HUES64 (cell line): ENCODE results near the gene EIF4H. TPM values are rescaled to one million over a fixed set of nuclear protein-coding genes. Genes with fewer than 3 reads are reported as not detected.

Experiments used
- H3K27ac ChIP-seq: 2 replicates; pipeline ENCODE4 v1.7.0; 2013; ENCODE audit warnings: low read depth, low read length, inconsistent platforms
- H3K27me3 ChIP-seq: 2 replicates; pipeline ENCODE4 v1.6.1; 2013; ENCODE audit warnings: mild to moderate bottlenecking, low read length; ENCODE audit not compliant: insufficient read depth
- H3K36me3 ChIP-seq: 2 replicates; pipeline ENCODE4 v1.6.1; 2013; ENCODE audit warnings: mild to moderate bottlenecking, low read length; ENCODE audit not compliant: insufficient read depth
- H3K4me1 ChIP-seq: 2 replicates; pipeline ENCODE4 v1.6.1; 2013; ENCODE audit warnings: mild to moderate bottlenecking, low read length, moderate library complexity; ENCODE audit not compliant: insufficient read depth
- H3K4me3 ChIP-seq: 2 replicates; pipeline ENCODE4 v1.5.1; 2013; ENCODE audit warnings: mild to moderate bottlenecking, low read length, moderate library complexity
- H3K9ac ChIP-seq: 2 replicates; pipeline ENCODE4 v1.6.1; 2013; ENCODE audit warnings: mild to moderate bottlenecking, low read depth, low read length
- H3K9me3 ChIP-seq: 2 replicates; pipeline ENCODE4 v1.6.1; 2013; ENCODE audit warnings: low read depth, low read length; ENCODE audit not compliant: insufficient read depth
- WGBS: fragments of 150-250, 120-280 bp; methylation state at CpG from one replicate; pipeline ENCODE4 v1.1.7; 2013; ENCODE audit warnings: missing lambda C conversion rate; 5-methylcytosine and 5-hydroxymethylcytosine counted together
- polyA plus RNA-seq, 2 experiments: library from polyadenylated mRNA; stranded (reverse); fragments of 50-300 nt; gene quantifications; one replicate each; pipeline ENCODE4 v1.2.3, GENCODE V29; 2013

EIF4H gene
- 255 TPM for polyA plus RNA-seq (2013, experiment 1 of 2)
- polyA plus RNA-seq (2013, experiment 2 of 2), result 271 TPM

GRCh38 chr7:74173866-74174605 lies at the start of gene EIF4H:
Gene EIF4H, plus strand, starts transcription at chr7:74174356. Its CDS starts 28 bp downstream, at chr7:74174384.
- peak within 1 kb of the TSS; percentile 98 for H3K9ac ChIP-seq
- H3K4me1 ChIP-seq, result peaks cover 21% of the 10 kb centered on the region; the same call in 1 of the 2 replicates
- H3K4me3 ChIP-seq, result peak within 1 kb of the TSS; percentile 80
- no peaks in the 10 kb centered on the region for H3K27me3 ChIP-seq
- under 1% methylated on average over 95 of the region's 95 CpGs for WGBS
- no peaks in the 10 kb centered on the region for H3K9me3 ChIP-seq
- peaks cover 22% of the 10 kb centered on the region for H3K36me3 ChIP-seq
- H3K27ac ChIP-seq, result peak within 1 kb of the TSS; percentile 90

GRCh38 chr7:74126220-74126880 lies 47.8 kb upstream of the EIF4H start:
- no peak overlapping the region for H3K4me3 ChIP-seq
- peaks cover 9% of the 10 kb centered on the region for H3K36me3 ChIP-seq
- H3K9me3 ChIP-seq, result no peaks in the 10 kb centered on the region
- 81% methylated on average over 12 of the region's 12 CpGs for WGBS
- no peak overlapping the region for H3K9ac ChIP-seq
- H3K27me3 ChIP-seq, result no peaks in the 10 kb centered on the region
- no peaks in the 10 kb centered on the region for H3K4me1 ChIP-seq
- H3K27ac ChIP-seq, result no peak overlapping the region

- 83% methylated on average over 1 of the region's 2 CpGs for WGBS
- Histone ChIP-seq H3K27ac (no peak overlapping the region), H3K36me3 (no peaks in the 10 kb centered on the region), H3K4me3 (no peak overlapping the region), H3K9me3 (no peaks in the 10 kb centered on the region), H3K9ac (no peak overlapping the region), H3K4me1 (peaks cover 4% of the 10 kb centered on the region; the same call in 1 of the 2 replicates), H3K27me3 (no peaks in the 10 kb centered on the region)
Measured at GRCh38 chr7:74129887-74130286, 44.3 kb upstream of the EIF4H start.

GRCh38 chr7:74130518-74130917 lies 43.6 kb upstream of the EIF4H start:
- no peaks in the 10 kb centered on the region for H3K36me3 ChIP-seq
- 91% methylated on average over 4 of the region's 4 CpGs for WGBS
- H3K4me3 ChIP-seq, result no peak overlapping the region
- peaks cover 4% of the 10 kb centered on the region; the same call in 1 of the 2 replicates for H3K4me1 ChIP-seq
- no peaks in the 10 kb centered on the region for H3K27me3 ChIP-seq
- no peak overlapping the region for H3K27ac ChIP-seq
- H3K9ac ChIP-seq, result no peak overlapping the region
- H3K9me3 ChIP-seq, result no peaks in the 10 kb centered on the region

- H3K4me1 ChIP-seq, result peaks cover 4% of the 10 kb centered on the region; the same call in 1 of the 2 replicates
- H3K9me3 ChIP-seq, result no peaks in the 10 kb centered on the region
- no peak overlapping the region for H3K27ac ChIP-seq
- no peaks in the 10 kb centered on the region for H3K27me3 ChIP-seq
- WGBS, result 88% methylated on average over 8 of the region's 8 CpGs
- H3K9ac ChIP-seq, result no peak overlapping the region
- H3K4me3 ChIP-seq, result no peak overlapping the region
- no peaks in the 10 kb centered on the region for H3K36me3 ChIP-seq
Measured at GRCh38 chr7:74134117-74134620, 40.0 kb upstream of the EIF4H start.

- H3K4me3 ChIP-seq, result no peak overlapping the region
- no peak overlapping the region for H3K9ac ChIP-seq
- H3K27me3 ChIP-seq, result no peaks in the 10 kb centered on the region
- peaks cover under 1% of the 10 kb centered on the region; the same call in 1 of the 2 replicates for H3K4me1 ChIP-seq
- 74% methylated on average over 12 of the region's 12 CpGs for WGBS
- H3K36me3 ChIP-seq, result no peaks in the 10 kb centered on the region
- no peak overlapping the region; the same call in 1 of the 2 replicates for H3K27ac ChIP-seq
- H3K9me3 ChIP-seq, result peaks cover 3% of the 10 kb centered on the region; the same call in 1 of the 2 replicates
Measured at GRCh38 chr7:74138334-74138867, 35.8 kb upstream of the EIF4H start.

GRCh38 chr7:74138945-74139843 lies 35.0 kb upstream of the EIF4H start:
- H3K27ac ChIP-seq, result no peak overlapping the region
- WGBS, result 54% methylated on average over 16 of the region's 16 CpGs
- no peak overlapping the region for H3K4me3 ChIP-seq
- H3K36me3 ChIP-seq, result no peaks in the 10 kb centered on the region
- H3K9me3 ChIP-seq, result peaks cover 3% of the 10 kb centered on the region; the same call in 1 of the 2 replicates
- H3K27me3 ChIP-seq, result no peaks in the 10 kb centered on the region
- H3K4me1 ChIP-seq, result no peaks in the 10 kb centered on the region
- H3K9ac ChIP-seq, result no peak overlapping the region

- Histone ChIP-seq H3K9ac (no peak overlapping the region), H3K4me3 (no peak overlapping the region), H3K9me3 (peaks cover 13% of the 10 kb centered on the region; the same call in 1 of the 2 replicates), H3K36me3 (no peaks in the 10 kb centered on the region), H3K4me1 (no peaks in the 10 kb centered on the region), H3K27me3 (no peaks in the 10 kb centered on the region), H3K27ac (no peak overlapping the region)
- WGBS, result 38% methylated on average over 1 of the region's 1 CpG
Measured at GRCh38 chr7:74141705-74142104, 32.5 kb upstream of the EIF4H start.

GRCh38 chr7:74143383-74143782 lies 30.8 kb upstream of the EIF4H start:
- Histone ChIP-seq H3K27me3 (no peaks in the 10 kb centered on the region), H3K4me3 (no peak overlapping the region), H3K36me3 (no peaks in the 10 kb centered on the region), H3K27ac (no peak overlapping the region), H3K9ac (no peak overlapping the region), H3K4me1 (no peaks in the 10 kb centered on the region), H3K9me3 (peaks cover 13% of the 10 kb centered on the region; the same call in 1 of the 2 replicates)
- 90% methylated on average over 6 of the region's 6 CpGs for WGBS

GRCh38 chr7:74148491-74148890 lies 25.7 kb upstream of the EIF4H start:
- 71% methylated on average over 1 of the region's 1 CpG for WGBS
- no peak overlapping the region for H3K4me3 ChIP-seq
- no peaks in the 10 kb centered on the region for H3K36me3 ChIP-seq
- H3K9ac ChIP-seq, result no peak overlapping the region
- no peaks in the 10 kb centered on the region for H3K27me3 ChIP-seq
- no peaks in the 10 kb centered on the region for H3K4me1 ChIP-seq
- peaks cover 12% of the 10 kb centered on the region for H3K9me3 ChIP-seq
- no peak overlapping the region for H3K27ac ChIP-seq
